ENCODE data around the gene PIGM. TPM values are rescaled to one million over a fixed set of nuclear protein-coding genes. Genes with fewer than 3 reads are reported as not detected.

PIGM gene
- total RNA-seq, 1 experiment from 2014 or later = 4.6 TPM

GRCh38 chr1:160047111-160047991 lies 15.6 kb upstream of the PIGM start:
- CTCF ChIA-PET = interaction anchor here (1.0 to 1.2 kb wide), 2 partner anchors 29 to 31 kb away, joined by 3 to 6 read pairs; no protein-coding TSS in a partner anchor

GRCh38 chr1:160046494-160047110 lies 14.8 kb upstream of the PIGM start:
- no peak overlapping the region for H3K4me3 ChIP-seq (ENCODE audit: low read depth, low read length, poor library complexity, severe bottlenecking)
- no peaks in the 10 kb centered on the region for H3K4me1 ChIP-seq (ENCODE audit: insufficient read depth, low read length, poor library complexity, severe bottlenecking)
- H3K9me3 ChIP-seq (ENCODE audit: low read depth, low read length, poor library complexity, severe bottlenecking) = no peaks in the 10 kb centered on the region
- peak; percentile 58 for DNase-seq (ENCODE audit: low spot score)
- BruUV-seq (replicated peaks) = no TSS peak
- TF ChIP-seq EZH2 (IDR thresholded peaks at IDR 0.05; ENCODE audit: borderline replicate concordance, low read depth, low read length, poor library complexity, severe bottlenecking) (no peak), CTCF (conservative IDR thresholded peaks at IDR 0.05; ENCODE audit: low read depth, low read length) (peak; percentile 76)
- POLR2A ChIA-PET (ENCODE audit: low non-redundant PET) = no interaction called here
- intact Hi-C loops (cut with micrococcal nuclease; ENCODE audit: unreplicated experiment) = loop anchor here (5.0 kb wide), 1 partner anchor 41 kb away; no protein-coding TSS in a partner anchor
- H3K27ac ChIP-seq (ENCODE audit: low read depth, low read length, poor library complexity, severe bottlenecking) = no peak overlapping the region
- H3K36me3 ChIP-seq (ENCODE audit: insufficient read depth, low read length, poor library complexity, severe bottlenecking) = no peaks in the 10 kb centered on the region
- CTCF ChIA-PET = interaction anchor here (1.0 to 1.2 kb wide), 6 partner anchors 9 to 206 kb away, joined by 3 to 6 read pairs (median 4); partner anchors contain the start of gene KCNJ9
- H3K27me3 ChIP-seq (replicated peaks; ENCODE audit: insufficient read depth, low read depth, low read length, poor library complexity) = peaks cover 6% of the 10 kb centered on the region

More at GRCh38 chr1:160047111-160047991, 15.6 kb upstream of the PIGM start:
- TF ChIP-seq EZH2 (IDR thresholded peaks at IDR 0.05; ENCODE audit: borderline replicate concordance, low read depth, low read length, poor library complexity, severe bottlenecking) = no peak
- no peak for TF ChIP-seq CTCF (conservative IDR thresholded peaks at IDR 0.05; ENCODE audit: low read depth, low read length)
- H3K27me3 ChIP-seq (replicated peaks; ENCODE audit: insufficient read depth, low read depth, low read length, poor library complexity) = peaks cover 13% of the 10 kb centered on the region
- H3K4me1 ChIP-seq (ENCODE audit: insufficient read depth, low read length, poor library complexity, severe bottlenecking) = no peaks in the 10 kb centered on the region
- no peak overlapping the region for H3K27ac ChIP-seq (ENCODE audit: low read depth, low read length, poor library complexity, severe bottlenecking)
- intact Hi-C loops (cut with micrococcal nuclease; ENCODE audit: unreplicated experiment) = loop anchor here (5.0 kb wide), 1 partner anchor 40 kb away; no protein-coding TSS in a partner anchor
- no peak overlapping the region for H3K4me3 ChIP-seq (ENCODE audit: low read depth, low read length, poor library complexity, severe bottlenecking)
- BruUV-seq (replicated peaks) = no TSS peak
- no peak for DNase-seq (ENCODE audit: low spot score)
- H3K9me3 ChIP-seq (ENCODE audit: low read depth, low read length, poor library complexity, severe bottlenecking) = no peaks in the 10 kb centered on the region
- POLR2A ChIA-PET (ENCODE audit: low non-redundant PET) = no interaction called here
- no peaks in the 10 kb centered on the region for H3K36me3 ChIP-seq (ENCODE audit: insufficient read depth, low read length, poor library complexity, severe bottlenecking)

GRCh38 chr1:160045653-160046052 lies 13.9 kb upstream of the PIGM start:
- Histone ChIP-seq H3K27me3 (replicated peaks; ENCODE audit: insufficient read depth, low read depth, low read length, poor library complexity) (peaks cover 3% of the 10 kb centered on the region), H3K4me1 (ENCODE audit: insufficient read depth, low read length, poor library complexity, severe bottlenecking) (no peaks in the 10 kb centered on the region), H3K36me3 (ENCODE audit: insufficient read depth, low read length, poor library complexity, severe bottlenecking) (no peaks in the 10 kb centered on the region), H3K4me3 (ENCODE audit: low read depth, low read length, poor library complexity, severe bottlenecking) (no peak overlapping the region), H3K27ac (ENCODE audit: low read depth, low read length, poor library complexity, severe bottlenecking) (no peak overlapping the region), H3K9me3 (ENCODE audit: low read depth, low read length, poor library complexity, severe bottlenecking) (no peaks in the 10 kb centered on the region)
- DNase-seq (ENCODE audit: low spot score) = no peak
- intact Hi-C loops (cut with micrococcal nuclease; ENCODE audit: unreplicated experiment) = loop anchor here (5.0 kb wide), 1 partner anchor 42 kb away; no protein-coding TSS in a partner anchor
- no TSS peak for BruUV-seq (replicated peaks)
- TF ChIP-seq EZH2 (IDR thresholded peaks at IDR 0.05; ENCODE audit: borderline replicate concordance, low read depth, low read length, poor library complexity, severe bottlenecking) = no peak
- no peak for TF ChIP-seq CTCF (conservative IDR thresholded peaks at IDR 0.05; ENCODE audit: low read depth, low read length)
- ChIA-PET POLR2A (ENCODE audit: low non-redundant PET) (no interaction called here), CTCF (interaction anchor here (1.0 to 1.2 kb wide), 4 partner anchors 8 to 206 kb away, joined by 3 to 5 read pairs (median 4); partner anchors contain the start of gene KCNJ9)

Measured in A673 (cell line).